Smooth muscle cell (in vitro differentiated cells): ENCODE results near the gene PSMD2. TPM values are rescaled to one million over a fixed set of nuclear protein-coding genes. Genes with fewer than 3 reads are reported as not detected.

Experiments used
- DNase-seq: peaks from one replicate; lab custom pipeline; 2025; ENCODE audit not compliant: unreplicated experiment; lab: John Stamatoyannopoulos, UW
- H2AFZ ChIP-seq: fragments of 200-600 bp; sonication (generic); 2 replicates; pipeline ENCODE4 v1.6.0; 2016; ENCODE audit warnings: antibody characterized with exemption, low read depth, mild to moderate bottlenecking
- H3F3A ChIP-seq: fragments of 200-600 bp; sonication (generic); 2 replicates; pipeline ENCODE4 v1.6.0; 2017; ENCODE audit warnings: antibody characterized with exemption, low read depth
- H3K27ac ChIP-seq: fragments of 200-600 bp; sonication (generic); 2 replicates; pipeline ENCODE4 v1.5.1; 2016; ENCODE audit warnings: low read depth, mild to moderate bottlenecking
- H3K27me3 ChIP-seq: fragments of 200-600 bp; sonication (generic); 2 replicates; pipeline ENCODE4 v1.6.1; 2016; ENCODE audit warnings: low read depth, mild to moderate bottlenecking
- H3K36me3 ChIP-seq: fragments of 200-600 bp; sonication (generic); 2 replicates; pipeline ENCODE4 v1.5.1; 2016; ENCODE audit warnings: low read depth
- H3K4me1 ChIP-seq: fragments of 200-600 bp; sonication (generic); 2 replicates; pipeline ENCODE4 v1.5.1; 2016; ENCODE audit warnings: low read depth
- H3K4me2 ChIP-seq: fragments of 200-600 bp; sonication (generic); 2 replicates; pipeline ENCODE4 v1.6.0; 2016; ENCODE audit warnings: mild to moderate bottlenecking
- H3K4me3 ChIP-seq: fragments of 200-600 bp; sonication (generic); 2 replicates; pipeline ENCODE4 v1.5.1; 2016; ENCODE audit warnings: mild to moderate bottlenecking
- H3K79me2 ChIP-seq: fragments of 200-600 bp; sonication (generic); 2 replicates; pipeline ENCODE4 v1.6.0; 2016; ENCODE audit warnings: low read depth, mild to moderate bottlenecking
- H3K9ac ChIP-seq: fragments of 200-600 bp; sonication (generic); 2 replicates; pipeline ENCODE4 v1.6.0; 2016; ENCODE audit warnings: low read depth
- H3K9me3 ChIP-seq: fragments of 200-600 bp; sonication (generic); replicated peaks from 2 replicates; pipeline ENCODE4 v1.5.1; 2016; ENCODE audit warnings: low read depth
- H4K20me1 ChIP-seq: fragments of 200-600 bp; sonication (generic); 2 replicates; pipeline ENCODE4 v1.6.0; 2016; ENCODE audit warnings: low read depth
- CTCF ChIP-seq: fragments of 200-600 bp; sonication (generic); IDR thresholded peaks from 2 replicates; pipeline ENCODE4 v1.5.1; 2017; ENCODE audit warnings: borderline replicate concordance, mild to moderate bottlenecking, antibody characterized with exemption; ENCODE audit not compliant: insufficient read depth, poor library complexity, severe bottlenecking
- WGBS: methylation state at CpG from one replicate; pipeline ENCODE4 v1.1.7; 2016; ENCODE audit warnings: low lambda C conversion rate; 5-methylcytosine and 5-hydroxymethylcytosine counted together
- polyA plus RNA-seq: library from polyadenylated mRNA; unstranded; fragments of >200 nt; fragmentation: Nextera tagmentation; extraction: Ambion mirVana; gene quantifications from 2 replicates; pipeline ENCODE4 v1.2.1, GENCODE V29; 2016
- total RNA-seq: library from RNA; depleted of rRNA; stranded (reverse); fragments of >200 nt; gene quantifications from 2 replicates; pipeline ENCODE4 v1.2.3, GENCODE V29; 2014

The PSMD2 gene
- total and polyA plus RNA-seq, 2 experiments from 2014 or later: 315 to 356 TPM

DNA sequence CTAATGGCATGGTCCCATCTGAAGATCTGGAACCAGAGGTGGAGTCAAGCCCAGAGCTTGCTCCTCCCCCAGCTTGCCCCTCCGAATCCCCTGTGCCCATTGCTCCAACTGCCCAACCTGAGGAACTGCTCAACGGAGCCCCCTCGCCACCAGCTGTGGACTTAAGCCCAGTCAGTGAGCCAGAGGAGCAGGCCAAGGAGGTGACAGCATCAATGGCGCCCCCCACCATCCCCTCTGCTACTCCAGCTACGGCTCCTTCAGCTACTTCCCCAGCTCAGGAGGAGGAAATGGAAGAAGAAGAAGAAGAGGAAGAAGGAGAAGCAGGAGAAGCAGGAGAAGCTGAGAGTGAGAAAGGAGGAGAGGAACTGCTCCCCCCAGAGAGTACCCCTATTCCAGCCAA, 22.6 kb downstream of the PSMD2 start:
- no peak for TF ChIP-seq CTCF
- peaks cover 14% of the 10 kb centered on the region for H3F3A ChIP-seq
- H3K79me2 ChIP-seq: peaks cover 83% of the 10 kb centered on the region
- no peak for DNase-seq
- H3K4me1 ChIP-seq: peaks cover 12% of the 10 kb centered on the region
- H3K4me3 ChIP-seq: no peak overlapping the region
- H4K20me1 ChIP-seq: peaks cover 100% of the 10 kb centered on the region
- 98% methylated on average over 5 of the region's 5 CpGs for WGBS
- H3K27me3 ChIP-seq: no peaks in the 10 kb centered on the region
- no peak overlapping the region for H2AFZ ChIP-seq
- H3K9ac ChIP-seq: no peak overlapping the region
- H3K9me3 ChIP-seq: no peaks in the 10 kb centered on the region
- no peak overlapping the region for H3K4me2 ChIP-seq
- peaks cover 31% of the 10 kb centered on the region for H3K36me3 ChIP-seq
- peak overlapping the region; percentile 24 for H3K27ac ChIP-seq

DNA sequence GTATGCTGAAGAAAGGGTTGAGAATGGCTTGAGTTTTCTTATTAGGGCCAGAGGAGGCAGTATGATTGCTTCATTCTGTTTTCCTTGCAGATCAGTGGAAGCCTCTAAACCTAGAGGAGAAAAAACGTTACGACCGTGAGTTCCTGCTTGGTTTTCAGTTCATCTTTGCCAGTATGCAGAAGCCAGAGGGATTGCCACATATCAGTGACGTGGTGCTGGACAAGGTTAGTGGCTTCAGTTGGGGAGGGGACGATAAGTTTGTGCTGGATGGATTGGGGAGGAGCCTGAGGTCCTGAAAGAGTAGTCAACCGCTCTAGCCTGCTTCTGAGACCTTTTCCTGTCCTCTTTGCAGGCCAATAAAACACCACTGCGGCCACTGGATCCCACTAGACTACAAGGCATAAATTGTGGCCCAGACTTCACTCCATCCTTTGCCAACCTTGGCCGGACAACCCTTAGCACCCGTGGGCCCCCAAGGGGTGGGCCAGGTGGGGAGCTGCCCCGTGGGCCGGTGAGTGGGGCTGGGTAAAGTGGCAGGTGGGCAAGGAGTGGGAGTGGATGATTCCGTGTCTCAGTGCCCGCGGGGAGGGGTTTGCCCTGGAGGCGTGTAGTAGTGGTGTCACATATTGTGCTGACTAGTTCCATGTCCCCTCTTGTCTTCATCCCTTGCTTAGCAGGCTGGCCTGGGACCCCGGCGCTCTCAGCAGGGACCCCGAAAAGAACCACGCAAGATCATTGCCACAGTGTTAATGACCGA, 23.9 kb downstream of the PSMD2 start:
- Histone ChIP-seq H3K4me3 (no peak overlapping the region), H3K27me3 (no peaks in the 10 kb centered on the region), H3K79me2 (peaks cover 77% of the 10 kb centered on the region), H3K4me1 (peaks cover 8% of the 10 kb centered on the region), H3K9me3 (no peaks in the 10 kb centered on the region), H2AFZ (no peak overlapping the region), H3K36me3 (peaks cover 34% of the 10 kb centered on the region), H3K27ac (no peak overlapping the region), H4K20me1 (peaks cover 100% of the 10 kb centered on the region), H3K4me2 (no peak overlapping the region), H3K9ac (no peak overlapping the region), H3F3A (peaks cover 9% of the 10 kb centered on the region)
- 99% methylated on average over 20 of the region's 20 CpGs for WGBS
- no peak for TF ChIP-seq CTCF
- no peak for DNase-seq

DNA sequence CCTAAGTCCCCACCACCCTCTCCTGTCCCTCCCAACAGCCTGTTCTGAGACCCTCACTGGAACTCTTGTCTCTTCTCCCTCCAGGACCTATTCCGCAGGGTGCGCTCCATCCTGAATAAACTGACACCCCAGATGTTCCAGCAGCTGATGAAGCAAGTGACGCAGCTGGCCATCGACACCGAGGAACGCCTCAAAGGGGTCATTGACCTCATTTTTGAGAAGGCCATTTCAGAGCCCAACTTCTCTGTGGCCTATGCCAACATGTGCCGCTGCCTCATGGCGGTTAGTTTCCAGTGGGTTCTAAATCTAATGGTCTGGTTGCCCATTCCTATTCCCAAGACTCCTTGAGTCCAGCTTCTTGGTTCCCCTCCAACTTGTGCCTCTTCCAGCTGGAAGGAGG, 24.7 kb downstream of the PSMD2 start:
- DNase-seq: no peak
- peaks cover 34% of the 10 kb centered on the region for H3K36me3 ChIP-seq
- WGBS: 97% methylated on average over 8 of the region's 8 CpGs

More for the DNA sequence above, 24.7 kb downstream of the PSMD2 start:
- Histone ChIP-seq H4K20me1 (peaks cover 100% of the 10 kb centered on the region), H3K79me2 (peaks cover 69% of the 10 kb centered on the region), H3K4me3 (no peak overlapping the region), H3K27ac (no peak overlapping the region), H3K9me3 (no peaks in the 10 kb centered on the region), H2AFZ (no peak overlapping the region), H3K9ac (no peak overlapping the region), H3K4me2 (no peak overlapping the region), H3K4me1 (peaks cover 8% of the 10 kb centered on the region), H3K27me3 (no peaks in the 10 kb centered on the region), H3F3A (peaks cover 8% of the 10 kb centered on the region)
- no peak for TF ChIP-seq CTCF
